HepG2 (cell line): Measurements from ENCODE around the gene SPINDOC.

Source experiments
- BCL6 ChIP-seq: IDR thresholded peaks from 2 replicates; pipeline ENCODE4 v1.6.1; 2016; ENCODE audit warnings: missing genetic modification reagents, missing compliant biosample characterization
- CEBPB ChIP-seq: IDR thresholded peaks from 2 replicates; pipeline ENCODE4 v1.6.1; 2011; ENCODE audit warnings: low read depth, low read length, improper control_type of control experiment, borderline replicate concordance
- CTCF ChIP-seq: sonication (generic); formaldehyde crosslinking; IDR thresholded peaks from 2 replicates; pipeline ENCODE4 v1.5.0; 2020; ENCODE audit warnings: mild to moderate bottlenecking, missing genetic modification reagents, moderate library complexity
- KDM5A ChIP-seq: fragments of 200-600 bp; sonication (generic); IDR thresholded peaks from 2 replicates; pipeline ENCODE4 v1.7.0; 2018; ENCODE audit warnings: antibody characterized with exemption, mild to moderate bottlenecking, low read length, borderline replicate concordance
- MYC ChIP-seq: sonication (generic); formaldehyde crosslinking; IDR thresholded peaks from 2 replicates; pipeline ENCODE4 v1.9.0; 2021; ENCODE audit warnings: missing genetic modification reagents, borderline replicate concordance
- PCBP2 ChIP-seq: fragments of 200-400 bp; formaldehyde crosslinking; optimal IDR thresholded peaks from 2 replicates; pipeline ENCODE3; 2018; ENCODE audit warnings: low read length, low read depth; ENCODE audit not compliant: poor library complexity, severe bottlenecking
- POLR2AphosphoS5 ChIP-seq: IDR thresholded peaks from 2 replicates; pipeline ENCODE4 v1.6.1; 2012; ENCODE audit warnings: low read depth, low read length
- STAT5B ChIP-seq: sonication (generic); formaldehyde crosslinking; IDR thresholded peaks from 2 replicates; pipeline ENCODE4 v1.4.0; 2020; ENCODE audit warnings: missing genetic modification reagents
- ZNF3 ChIP-seq: IDR thresholded peaks from 2 replicates; pipeline ENCODE4 v1.7.0; 2017; ENCODE audit warnings: inconsistent platforms

- TF ChIP-seq PCBP2 (no peak), KDM5A (no peak), CTCF (no peak), MYC (CRISPR knock-in tag) (no peak), STAT5B (CRISPR knock-in tag) (no peak), POLR2AphosphoS5 (no peak), ZNF3 (no peak), BCL6 (CRISPR knock-in tag) (no peak), CEBPB (no peak)
Measured at GRCh38 chr11:63847363-63847762, 34.1 kb downstream of the SPINDOC start.
